Spleen (tissue), 7 donors: ENCODE data around the gene SCN9A.

Experiments used
- CTCF ChIP-seq, 11 experiments: fragments of 200-600 bp in 7 of 11; fragments of 450-650 bp in 4 of 11; sonication (generic) in 4 of 11; IDR thresholded peaks in 8 of 11; conservative IDR thresholded peaks in 3 of 11; 1 replicate in 7 of 11; 2 replicates in 4 of 11; pipeline versions ENCODE4 v1.4.0 to v1.8.0; 2016 to 2021; ENCODE audit warnings: antibody characterized with exemption in 11 of 11, inconsistent platforms in 4 of 11, mild to moderate bottlenecking in 1 of 11
- POLR2A ChIP-seq, 3 donors: fragments of 450-650 bp; IDR thresholded peaks; one replicate each; pipeline ENCODE4 v1.5.1; 2017; ENCODE audit warnings: antibody characterized with exemption in 3 of 3, mild to moderate bottlenecking in 1 of 3
- POLR2AphosphoS5 ChIP-seq, 3 donors: sonication (generic); formaldehyde crosslinking; IDR thresholded peaks; one replicate each; pipeline ENCODE4 v1.5.1; 2017; ENCODE audit warnings: antibody characterized with exemption in 3 of 3
- donor health status: DM: no; HTN: no; CAD: no; lungs with moderate emphysema.
- donor health status: DM: no; HTN: no; CAD: no.
- donor health status: DM: no; HTN: no; CAD: no.

- TF ChIP-seq POLR2AphosphoS5 (IDR thresholded peaks at IDR 0.05), result no peak
- no peak for TF ChIP-seq CTCF (IDR thresholded peaks at IDR 0.05 in 8 of 11, conservative IDR thresholded peaks at IDR 0.05 in 3 of 11)
- no peak for TF ChIP-seq POLR2A (IDR thresholded peaks at IDR 0.05)
Observed at GRCh38 chr2:166249318-166249717, 126.4 kb downstream of the SCN9A start.
